CD4-positive, alpha-beta T cell treated with Interleukin-17A for 4 hours (primary cell): Measurements from ENCODE around the gene HOXC6.
A peak's percentile ranks its signal among the peaks of the same experiment; 100 is the strongest.

Experiments used
- DNase-seq: peaks from one replicate; pipeline ENCODE4 v3.0.0-alpha.2; 2020; ENCODE audit warnings: mixed read lengths

Gene HOXC6

DNA sequence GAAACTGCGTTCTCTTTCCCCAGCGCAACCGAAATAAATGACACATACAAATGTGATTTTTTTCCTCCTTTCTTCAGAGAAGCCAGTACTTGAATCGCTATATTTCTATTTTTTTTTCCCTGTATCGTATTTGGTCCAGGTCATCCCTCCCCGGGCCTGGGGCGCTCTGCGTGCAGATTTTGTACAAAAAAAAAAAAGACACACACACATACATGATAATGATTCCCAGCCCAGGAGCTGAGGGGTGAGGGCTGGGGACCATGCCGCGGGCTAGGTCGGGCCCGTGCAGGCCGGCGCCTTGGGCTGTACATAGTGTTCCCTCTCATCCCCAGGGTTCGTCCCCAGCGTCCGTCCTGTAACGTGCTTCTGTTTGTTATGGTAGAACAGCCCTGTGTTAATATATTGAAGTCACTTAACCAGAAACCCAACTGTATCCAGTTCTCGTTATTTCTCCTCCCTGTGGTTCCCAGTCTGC, 25.3 kb upstream of the HOXC6 start:
- no peak for DNase-seq

DNA sequence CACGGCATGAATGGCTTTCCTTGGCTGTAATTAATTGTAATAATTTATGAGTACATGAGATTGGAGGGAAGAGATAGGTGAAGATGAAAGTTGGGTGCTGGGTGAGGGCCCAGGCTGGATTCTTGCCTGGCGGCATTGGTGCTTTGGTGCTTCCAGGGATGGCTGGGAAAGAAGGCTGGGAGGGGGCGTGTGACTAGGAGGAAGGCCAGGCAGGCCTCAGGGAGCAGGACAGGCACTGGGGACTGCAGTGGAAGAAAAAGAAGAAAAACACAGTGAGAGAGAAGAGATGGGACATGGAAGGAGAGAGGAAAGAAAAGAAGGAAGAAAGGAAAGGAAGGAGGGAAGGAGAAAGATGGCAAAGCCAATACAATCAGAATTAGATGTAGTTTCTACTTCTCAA, 24.6 kb upstream of the HOXC6 start:
- DNase-seq = no peak

DNA sequence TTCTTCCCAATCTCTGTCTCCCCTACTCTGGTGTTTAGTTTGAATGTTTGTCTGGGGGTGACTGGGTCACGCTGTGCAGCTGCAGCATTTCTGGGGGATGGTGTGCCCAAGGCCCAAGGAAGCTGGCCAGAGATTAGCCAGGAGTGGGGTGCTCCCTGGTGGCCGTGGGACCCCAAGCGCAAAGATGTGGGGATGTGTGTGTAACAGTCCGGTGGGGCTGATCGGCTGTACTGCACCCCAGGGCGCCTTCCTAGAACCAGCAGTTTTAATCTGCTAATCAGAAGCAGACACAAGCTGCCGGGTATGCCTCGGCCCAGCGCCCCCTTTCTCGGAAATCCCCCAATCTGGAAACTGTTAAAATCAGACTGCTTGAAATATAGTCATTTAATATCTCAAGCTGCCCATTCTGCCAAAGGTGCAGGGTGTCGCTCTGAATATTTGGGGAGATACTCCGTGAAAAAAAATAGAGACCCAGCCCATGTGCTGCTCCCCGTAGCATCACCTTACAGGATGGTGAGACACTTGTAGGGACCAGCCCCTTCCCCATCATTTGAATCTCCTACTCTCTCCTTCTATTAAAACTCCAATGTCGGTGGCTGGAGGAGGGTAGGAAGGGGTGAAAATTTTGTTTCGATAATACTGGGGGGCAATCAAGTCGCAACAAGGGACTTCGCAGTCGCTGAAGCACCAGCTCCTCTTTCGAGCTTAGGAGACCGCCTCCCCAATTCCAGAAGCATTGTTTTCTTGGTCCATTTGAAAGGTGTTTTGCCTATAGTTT, 24.0 kb upstream of the HOXC6 start:
- no peak for DNase-seq

DNA sequence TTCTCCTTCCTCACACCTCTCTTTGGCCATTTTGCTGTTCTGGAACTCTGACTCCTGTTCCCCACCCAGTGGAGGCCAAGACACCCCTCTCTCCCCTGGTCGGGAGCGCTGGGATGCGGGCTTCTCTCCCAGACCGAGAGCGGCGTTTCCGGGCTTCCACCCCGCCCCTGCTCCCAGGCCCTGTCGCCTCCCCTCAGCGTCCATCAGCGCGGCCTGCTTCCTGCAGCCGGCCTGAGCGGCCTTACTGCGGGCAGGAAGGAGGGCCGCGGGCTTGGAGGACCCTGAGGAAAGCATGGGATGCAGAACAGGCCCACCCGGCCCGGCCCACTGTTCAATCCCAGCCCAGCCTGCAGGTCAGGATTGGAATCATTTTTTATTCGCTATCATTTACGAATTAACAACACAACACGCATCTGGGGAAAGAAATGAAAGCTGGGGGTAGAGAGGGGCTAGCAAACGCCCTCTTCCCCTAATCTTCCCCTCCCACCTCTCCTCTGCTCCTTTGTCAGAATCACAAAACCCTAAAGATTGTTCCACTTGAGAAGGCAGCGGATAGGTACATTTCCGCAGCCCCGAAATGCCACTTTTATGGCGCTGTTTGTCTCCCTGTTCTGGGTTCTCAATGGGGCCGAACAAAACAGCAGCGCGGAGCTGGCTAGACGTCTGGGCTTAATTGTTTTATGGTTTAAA, 23.3 kb upstream of the HOXC6 start:
- no peak for DNase-seq

DNA sequence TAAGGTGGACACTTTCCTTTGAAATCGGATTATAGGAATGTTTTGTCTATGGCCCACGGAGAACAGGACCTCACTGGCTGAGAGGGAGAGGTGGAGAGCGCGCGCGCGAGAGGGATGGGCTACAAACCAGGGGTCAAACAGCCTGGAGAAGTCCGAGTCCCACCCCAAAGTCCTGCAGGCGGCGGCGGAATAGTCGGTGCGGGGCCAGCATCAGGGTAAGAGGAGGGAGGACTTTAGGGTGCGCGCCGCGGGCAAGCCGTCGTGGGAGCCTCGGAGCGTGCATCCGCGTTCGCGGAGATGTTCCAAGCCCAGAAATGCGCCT, 22.7 kb upstream of the HOXC6 start:
- DNase-seq = no peak

DNA sequence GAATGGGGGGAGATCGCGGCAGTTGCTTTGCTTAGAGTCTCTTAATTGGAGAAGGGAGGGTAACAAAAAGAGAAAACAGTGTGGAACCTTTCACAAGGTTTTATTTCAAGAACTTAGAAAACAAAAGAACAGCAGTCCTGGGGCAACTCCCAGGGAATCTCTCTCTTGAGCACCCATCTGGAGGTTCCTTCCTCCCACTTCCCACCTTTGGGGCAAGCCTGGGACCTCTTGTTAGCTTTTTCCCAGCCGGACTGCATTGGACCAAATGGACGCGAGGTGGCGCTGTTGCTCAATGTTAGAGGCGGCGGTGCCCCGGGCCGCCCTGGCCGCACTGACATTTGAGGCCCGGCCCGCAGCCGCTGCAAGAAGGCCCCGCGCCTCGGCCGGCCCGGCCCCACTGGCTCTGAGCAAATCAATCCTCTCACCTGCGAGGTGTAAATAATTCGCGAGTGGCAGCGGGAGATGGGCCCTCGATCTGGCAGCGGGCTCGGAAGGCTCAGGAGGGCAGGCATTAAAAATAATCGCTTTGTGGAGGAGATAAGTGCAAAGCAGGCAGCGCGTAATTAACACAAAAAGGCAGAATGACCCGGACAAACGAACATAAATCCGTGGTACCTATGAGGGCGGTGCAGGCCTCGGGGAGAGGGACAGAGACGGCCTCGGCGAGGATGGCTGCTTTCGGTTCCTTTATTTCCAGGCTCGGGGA, 22.2 kb upstream of the HOXC6 start:
- peak; percentile 91 for DNase-seq

DNA sequence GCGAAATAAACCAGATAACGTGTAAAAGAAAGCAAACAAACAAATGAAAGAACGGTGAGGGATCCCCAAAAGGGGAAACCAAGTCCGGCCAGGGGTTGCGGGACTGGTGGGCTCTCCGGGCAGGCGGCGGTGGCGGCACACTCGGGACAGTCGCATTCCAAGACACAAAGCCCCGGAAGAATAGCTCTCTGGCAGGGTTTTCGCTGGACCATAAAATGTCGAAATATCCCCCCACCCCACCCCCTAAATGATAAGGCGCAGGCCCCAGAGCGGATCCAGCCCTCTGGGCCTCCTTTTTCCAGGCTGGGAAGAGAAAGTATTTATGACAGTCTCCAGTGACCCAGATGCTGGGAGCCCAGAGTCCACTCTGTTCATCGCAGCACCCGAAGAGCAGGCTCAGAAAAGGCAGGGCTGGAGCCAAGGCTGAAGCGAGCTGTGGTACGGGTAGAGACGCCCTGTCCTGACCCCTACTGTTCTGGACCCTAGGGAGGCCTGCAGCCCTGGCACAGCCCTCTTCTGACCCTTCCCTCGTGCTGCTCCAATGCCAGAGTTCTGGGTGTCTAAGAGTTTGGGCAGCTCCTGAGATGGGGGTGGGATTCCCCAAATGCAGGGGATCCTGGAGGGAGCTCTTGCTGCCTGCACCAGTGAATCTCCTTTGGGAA, 21.6 kb upstream of the HOXC6 start:
- no peak for DNase-seq

DNA sequence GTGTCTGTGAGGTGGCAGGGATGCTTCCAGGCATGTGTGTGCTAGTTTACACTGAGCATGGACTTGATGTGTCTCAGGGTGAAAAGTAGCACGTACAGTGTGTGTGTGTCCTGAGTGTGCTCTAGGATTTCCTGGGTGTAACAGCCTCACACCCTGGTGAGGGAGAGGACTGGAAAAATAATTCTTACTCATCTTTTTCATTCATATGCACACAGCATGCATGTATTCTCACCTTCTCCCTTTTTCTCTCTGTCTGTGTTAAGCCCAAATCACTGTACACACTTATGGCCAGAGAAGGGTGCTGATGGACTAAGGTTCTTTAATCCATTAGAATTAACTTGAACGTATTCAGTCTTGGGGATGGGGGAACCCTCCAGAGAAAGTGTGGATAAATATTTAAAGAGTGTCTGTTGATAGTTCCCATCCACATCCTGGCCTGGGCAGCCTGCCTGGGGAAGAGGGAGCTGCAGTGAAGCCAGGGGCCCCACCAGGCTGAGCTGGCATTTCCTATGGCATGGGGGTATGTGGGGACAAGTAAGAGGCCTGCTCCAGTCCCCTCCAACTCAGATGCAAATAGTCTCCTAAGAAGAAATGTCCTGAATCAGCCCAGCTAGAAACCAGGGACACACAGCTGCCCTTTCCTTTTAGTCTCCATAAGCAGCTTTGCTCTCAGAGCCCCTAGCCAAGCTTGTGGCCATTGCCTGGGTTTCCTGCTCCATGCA, 20.5 kb upstream of the HOXC6 start:
- no peak for DNase-seq

DNA sequence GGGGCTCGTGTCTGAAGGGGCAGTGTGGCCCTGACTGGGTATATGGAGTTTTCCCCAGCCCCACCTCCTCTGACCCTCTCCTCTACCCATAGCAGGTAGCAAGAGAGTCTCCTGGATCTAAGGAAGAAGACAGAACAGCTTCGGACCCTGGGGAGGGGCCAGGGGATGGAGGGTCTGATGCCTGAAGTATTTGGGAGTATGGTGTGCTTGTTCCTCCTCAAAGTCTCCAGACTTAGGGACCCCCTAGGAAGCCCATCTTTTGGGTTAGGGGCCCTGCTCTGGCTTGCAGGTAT, 20.0 kb upstream of the HOXC6 start:
- no peak for DNase-seq

DNA sequence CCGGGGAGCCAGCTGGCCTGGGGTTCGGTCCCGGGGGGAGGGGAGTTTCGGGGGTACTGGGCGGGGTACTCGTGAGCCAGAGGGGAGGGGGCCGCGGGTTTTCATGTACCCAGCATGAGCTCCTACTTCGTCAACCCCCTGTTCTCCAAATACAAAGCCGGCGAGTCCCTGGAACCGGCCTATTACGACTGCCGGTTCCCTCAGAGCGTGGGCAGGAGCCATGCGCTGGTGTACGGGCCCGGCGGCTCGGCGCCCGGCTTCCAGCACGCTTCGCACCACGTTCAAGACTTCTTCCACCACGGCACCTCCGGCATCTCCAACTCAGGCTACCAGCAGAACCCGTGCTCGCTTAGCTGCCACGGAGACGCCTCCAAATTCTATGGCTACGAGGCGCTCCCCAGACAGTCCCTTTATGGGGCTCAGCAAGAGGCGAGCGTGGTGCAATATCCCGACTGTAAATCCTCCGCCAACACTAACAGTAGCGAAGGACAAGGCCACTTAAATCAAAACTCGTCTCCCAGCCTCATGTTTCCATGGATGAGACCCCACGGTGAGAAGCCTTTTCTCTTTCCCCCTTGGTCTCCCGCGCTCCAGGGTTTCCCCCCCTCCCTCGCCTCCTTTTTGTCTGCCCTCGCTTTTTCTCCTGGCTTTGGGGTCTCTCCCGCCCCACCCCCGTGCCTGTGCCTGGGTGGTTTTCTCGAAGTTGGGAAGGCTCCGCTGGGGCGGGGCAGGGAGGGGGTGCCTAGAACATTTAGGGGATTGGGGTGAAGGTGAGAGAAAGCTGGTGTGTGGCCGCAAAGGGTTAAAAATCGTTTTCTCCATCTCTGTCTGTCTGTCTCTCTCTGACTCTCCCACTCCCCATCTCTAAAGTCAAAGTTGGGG, 18.8 kb upstream of the HOXC6 start:
- peak; percentile 37 for DNase-seq

DNA sequence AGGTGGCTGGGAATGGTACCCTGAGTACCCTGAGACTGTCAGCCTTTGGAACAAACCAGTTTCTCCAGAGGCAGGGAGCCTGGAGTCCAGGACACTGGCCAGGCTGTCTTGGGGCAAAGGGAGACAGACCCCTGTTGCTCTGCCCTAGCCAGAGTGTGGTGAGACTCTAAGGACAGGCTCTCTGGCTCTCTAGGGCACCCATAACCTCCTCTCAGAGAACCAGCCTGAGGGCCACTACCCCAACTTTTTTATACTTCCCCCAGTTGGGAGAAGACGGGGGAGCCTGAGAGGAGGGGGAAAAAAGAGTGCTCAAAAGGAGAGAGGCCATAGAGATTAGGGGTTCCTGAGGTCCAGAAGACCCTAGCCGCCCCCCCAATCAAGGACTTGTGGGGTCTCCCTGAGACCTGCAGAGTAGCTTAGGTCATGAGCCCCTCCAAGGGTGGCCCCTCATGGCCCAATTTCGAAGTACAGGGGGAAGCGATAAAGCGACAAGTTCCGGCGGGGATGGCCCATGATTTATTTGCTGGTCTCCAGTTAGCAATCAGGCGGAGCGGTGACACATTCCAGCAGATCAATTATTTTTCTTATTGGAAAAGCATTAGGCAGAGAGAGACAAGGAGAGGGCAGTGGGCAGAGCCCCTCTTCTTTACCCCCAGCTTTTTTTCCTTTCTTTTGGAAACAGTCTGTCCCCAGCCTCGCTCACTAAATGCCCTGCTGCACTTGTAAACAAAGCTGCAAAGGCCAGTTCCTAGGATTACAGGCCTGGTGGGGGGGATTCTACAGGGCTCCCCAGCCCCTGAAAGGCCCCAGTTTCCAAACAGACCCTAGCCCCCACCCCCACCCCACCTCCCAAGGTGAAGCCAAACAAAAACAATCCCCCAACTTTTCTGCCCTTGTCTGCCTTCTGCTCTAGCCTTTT, 17.9 kb upstream of the HOXC6 start:
- no peak for DNase-seq

DNA sequence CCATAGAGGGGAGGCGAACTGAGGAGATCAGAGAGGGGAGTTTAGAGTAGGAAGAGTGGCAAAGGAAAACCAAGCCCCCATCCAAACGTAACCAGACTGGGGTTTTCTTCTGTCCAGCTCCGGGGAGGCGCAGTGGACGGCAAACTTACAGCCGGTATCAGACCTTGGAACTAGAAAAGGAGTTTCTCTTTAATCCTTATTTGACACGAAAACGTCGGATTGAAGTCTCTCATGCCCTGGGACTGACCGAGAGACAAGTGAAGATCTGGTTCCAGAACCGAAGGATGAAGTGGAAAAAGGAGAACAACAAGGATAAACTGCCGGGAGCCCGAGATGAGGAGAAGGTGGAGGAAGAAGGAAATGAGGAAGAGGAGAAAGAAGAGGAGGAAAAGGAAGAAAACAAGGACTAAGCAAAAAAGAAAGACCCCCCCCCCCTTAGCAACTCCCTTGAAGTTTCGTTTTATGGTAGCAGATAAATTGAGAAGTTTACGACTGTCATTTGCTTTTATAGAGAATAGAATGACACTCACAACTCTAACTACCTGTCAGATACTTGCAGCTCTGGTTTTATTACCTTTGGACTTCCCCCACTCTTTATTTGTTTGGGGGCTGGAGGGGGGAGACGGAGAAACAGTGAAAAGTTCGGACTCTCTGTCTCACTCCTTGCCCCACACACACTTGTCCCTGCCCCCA, 17.1 kb upstream of the HOXC6 start:
- DNase-seq = no peak

DNA sequence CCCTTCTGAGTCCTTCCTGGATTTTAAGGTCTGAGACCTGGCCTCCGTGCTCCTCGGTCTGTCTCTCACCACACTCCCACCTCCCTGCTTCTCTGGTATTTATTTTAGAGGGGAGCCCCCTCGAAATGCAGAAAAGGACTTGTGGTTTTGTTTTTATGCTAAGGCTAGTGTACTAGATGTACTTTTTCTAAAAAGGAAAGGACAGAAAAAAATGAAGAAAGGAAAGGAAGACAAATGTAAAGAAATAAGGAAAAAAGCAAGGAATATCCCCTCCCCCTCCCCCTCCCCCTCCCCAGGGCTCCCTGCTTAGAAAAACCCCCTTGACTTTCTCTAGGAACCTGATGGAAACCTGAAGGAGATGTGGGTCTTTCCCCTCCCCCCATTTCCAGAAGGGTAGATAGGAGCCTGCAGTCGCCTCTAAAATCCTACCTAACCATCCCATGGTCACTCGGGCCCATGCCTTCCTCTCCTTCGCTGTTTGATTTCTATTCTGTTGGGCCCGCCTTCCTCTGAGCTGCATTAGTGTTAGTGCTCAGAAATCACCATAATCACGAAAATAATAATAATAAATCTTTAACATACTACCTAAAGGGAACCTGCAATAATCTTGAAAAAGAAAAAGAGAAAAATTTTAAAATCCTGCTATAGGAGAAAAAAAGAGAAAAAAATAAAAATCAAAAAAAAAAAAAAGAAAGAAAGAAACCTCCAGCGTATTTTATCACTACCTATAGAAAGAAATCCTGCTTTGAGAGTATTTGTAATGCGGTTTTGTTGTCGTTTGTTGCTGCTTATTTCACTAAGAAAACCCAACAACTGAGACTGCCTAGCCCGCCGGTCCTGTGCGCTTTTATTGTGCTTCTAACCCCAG, 16.3 kb upstream of the HOXC6 start:
- no peak for DNase-seq

DNA sequence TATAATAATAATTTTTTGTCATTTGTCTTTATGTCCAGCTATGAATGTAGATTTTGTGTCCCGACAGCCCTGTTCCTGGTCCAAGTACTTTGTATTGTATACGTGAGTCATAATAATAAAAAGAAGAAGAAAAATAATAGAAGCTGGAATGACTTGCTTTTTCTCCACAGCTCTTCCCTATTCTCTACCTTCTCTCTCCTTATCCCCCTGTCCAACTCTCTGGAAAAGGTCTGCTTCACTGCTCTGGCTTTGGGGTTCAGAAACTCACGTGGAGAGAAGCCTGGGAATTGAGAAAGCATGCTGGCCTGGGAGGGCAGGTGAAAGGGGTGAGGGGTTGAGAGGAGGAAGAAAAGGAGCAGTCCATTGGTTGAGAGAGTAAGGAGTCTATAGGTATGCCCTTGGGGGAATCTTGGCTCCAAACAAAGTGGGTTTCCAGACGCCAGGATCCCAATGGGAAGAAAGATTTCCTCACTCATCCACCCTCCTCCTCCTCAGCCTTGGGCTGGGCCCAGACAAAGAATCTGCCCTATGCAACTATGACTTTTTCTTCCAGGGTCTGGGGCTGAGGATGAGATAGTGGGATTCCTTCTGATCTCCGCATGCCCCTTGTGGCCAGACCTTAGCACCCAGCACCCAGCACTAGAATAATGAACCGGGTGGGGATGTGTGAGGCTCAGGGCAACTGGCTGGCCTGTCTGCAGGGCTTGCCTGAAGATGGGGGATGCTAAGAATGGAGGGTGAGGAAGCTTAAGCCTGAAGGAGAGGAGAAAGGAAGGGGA, 15.4 kb upstream of the HOXC6 start:
- DNase-seq = no peak

DNA sequence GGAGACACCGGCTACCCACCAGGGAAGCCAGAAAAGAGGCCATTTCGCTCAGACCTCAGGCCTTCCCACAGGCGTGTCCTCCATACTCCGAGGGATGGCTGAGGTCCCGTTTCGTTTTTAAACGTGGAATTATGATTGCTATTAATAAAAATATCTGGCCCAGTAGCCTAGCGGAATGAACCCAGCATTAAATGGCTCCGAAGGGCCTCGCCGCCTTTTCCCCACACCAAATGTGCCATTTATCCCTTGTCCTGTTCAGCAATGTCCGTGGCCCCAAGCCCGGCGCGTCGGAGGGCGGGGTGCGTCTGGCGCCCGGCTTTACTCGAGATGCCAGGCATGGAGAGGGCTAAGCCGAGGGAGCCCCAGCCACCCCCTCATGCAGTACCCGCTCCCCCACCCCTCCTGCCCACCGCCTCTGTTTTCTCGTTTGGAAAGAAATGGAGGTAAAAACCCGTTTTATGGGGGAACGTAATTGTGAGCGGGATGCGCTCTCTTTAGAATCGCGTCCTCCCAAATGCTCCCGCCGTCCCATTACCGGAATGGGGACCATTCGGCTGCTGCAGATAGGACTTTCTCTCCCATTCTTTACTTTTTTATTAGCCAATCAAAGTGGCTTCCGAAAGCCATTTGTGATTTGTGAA, 13.7 kb upstream of the HOXC6 start:
- DNase-seq = no peak

DNA sequence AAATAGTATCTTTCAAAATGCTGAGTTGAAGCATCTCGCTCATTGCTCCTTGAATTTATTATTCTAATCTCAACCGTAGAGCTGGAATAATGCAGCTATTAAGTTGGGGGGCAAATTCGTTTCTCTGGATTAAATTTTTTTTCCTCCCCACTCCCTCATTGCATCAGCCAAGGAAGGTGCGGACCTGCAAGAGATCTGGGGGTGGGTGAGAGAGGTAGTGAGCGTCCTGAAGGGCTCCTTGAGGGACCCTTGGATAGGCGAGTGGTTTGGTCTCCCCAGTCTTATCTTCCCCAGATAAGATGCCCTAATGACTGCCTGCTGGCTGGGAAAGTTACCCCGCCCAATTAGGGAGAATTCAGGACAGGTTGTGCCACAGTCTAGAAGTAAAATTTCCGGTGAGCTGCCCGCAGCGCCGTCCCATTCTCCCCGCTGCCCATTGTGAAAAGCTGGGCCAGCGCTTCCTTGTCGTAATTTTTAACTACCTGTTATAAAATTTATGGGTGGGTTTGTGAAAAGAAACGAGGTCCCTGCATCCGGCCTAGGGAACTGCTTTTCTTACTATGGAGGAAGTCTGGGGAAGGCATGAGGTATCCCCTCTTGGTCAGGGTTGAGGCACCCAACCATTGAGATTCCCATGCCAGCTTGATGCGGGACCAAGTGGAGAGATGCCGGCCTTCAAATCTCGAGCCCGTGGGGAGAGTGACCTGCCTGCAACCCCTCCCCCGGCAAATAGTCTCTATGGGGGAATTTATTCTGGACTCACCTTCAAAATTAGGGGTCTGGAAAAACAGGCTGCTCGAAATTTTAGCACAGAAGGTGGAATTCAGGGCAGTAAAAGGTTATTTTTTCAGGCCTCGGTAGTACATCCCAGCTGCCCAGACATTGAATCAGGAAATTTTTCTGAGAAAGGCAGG, 13.0 kb upstream of the HOXC6 start:
- DNase-seq = no peak

DNA sequence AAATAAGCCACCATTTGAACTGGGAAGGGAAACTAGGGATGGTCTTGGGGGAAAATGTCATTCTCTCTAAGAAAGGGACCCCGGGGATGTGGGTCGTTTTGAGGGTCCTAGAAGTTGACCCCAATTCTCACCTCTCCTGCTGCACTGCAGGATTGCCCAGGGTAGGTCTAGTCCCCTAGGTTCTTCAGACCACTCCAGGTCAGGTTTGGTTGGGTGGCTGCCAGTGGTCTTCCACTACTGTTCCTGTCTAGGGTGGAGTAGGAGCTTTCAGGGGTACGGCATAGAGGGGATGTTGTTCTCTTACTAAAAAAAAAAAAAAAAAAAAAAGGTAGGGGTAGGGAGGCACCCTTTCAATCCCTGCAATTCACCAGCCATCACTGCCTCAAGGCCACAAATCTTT, 12.2 kb upstream of the HOXC6 start:
- no peak for DNase-seq
